ENCODE measurements around the gene CCNJL.
"Not testable (repeated sequence)": the region's sequence is repeated elsewhere in the genome, so short reads cannot be mapped to it uniquely, and the experiment has no call there.

The CCNJL gene

GRCh38 chr5:160349249-160349934, 37.0 kb upstream of the CCNJL start:
- DNase-seq (ENCODE audit: low read depth in 2 of 2): no peak
- TF ChIP-seq CTCF (IDR thresholded peaks at IDR 0.05; ENCODE audit: low read depth, low read length): no peak
- H3K4me3 ChIP-seq (replicated peaks in 1 of 2; ENCODE audit: low read depth in 2 of 2, low read length in 2 of 2): no peak overlapping the region

GRCh38 chr5:160348080-160348479, 35.7 kb upstream of the CCNJL start:
- no peak for DNase-seq (ENCODE audit: low read depth in 2 of 2)
- TF ChIP-seq CTCF (IDR thresholded peaks at IDR 0.05; ENCODE audit: low read depth, low read length): no peak
- no peak overlapping the region for H3K4me3 ChIP-seq (replicated peaks in 1 of 2; ENCODE audit: low read depth in 2 of 2, low read length in 2 of 2)

GRCh38 chr5:160347448-160347847, 35.1 kb upstream of the CCNJL start:
- TF ChIP-seq CTCF (IDR thresholded peaks at IDR 0.05; ENCODE audit: low read depth, low read length): no peak
- no peak overlapping the region for H3K4me3 ChIP-seq (replicated peaks in 1 of 2; ENCODE audit: low read depth in 2 of 2, low read length in 2 of 2)
- no peak for DNase-seq (ENCODE audit: low read depth in 2 of 2)

GRCh38 chr5:160342413-160342941, 30.1 kb upstream of the CCNJL start:
- no peak for TF ChIP-seq CTCF (IDR thresholded peaks at IDR 0.05; ENCODE audit: low read depth, low read length)
- H3K4me3 ChIP-seq (replicated peaks in 1 of 2; ENCODE audit: low read depth in 2 of 2, low read length in 2 of 2): no peak overlapping the region
- DNase-seq (ENCODE audit: low read depth in 2 of 2): peak; percentile 7 to 36

GRCh38 chr5:160341309-160341870, 29.0 kb upstream of the CCNJL start:
- H3K4me3 ChIP-seq (replicated peaks in 1 of 2; ENCODE audit: low read depth in 2 of 2, low read length in 2 of 2): no peak overlapping the region
- no peak for DNase-seq (ENCODE audit: low read depth in 2 of 2)
- TF ChIP-seq CTCF (IDR thresholded peaks at IDR 0.05; ENCODE audit: low read depth, low read length): no peak

- not testable (repeated sequence) for H3K4me3 ChIP-seq (replicated peaks in 1 of 2; ENCODE audit: low read depth in 2 of 2, low read length in 2 of 2); DNase-seq (ENCODE audit: low read depth in 2 of 2)
These were observed 28.1 kb upstream of the CCNJL start for GRCh38 chr5:160340513-160340912.

- no peak overlapping the region for H3K4me3 ChIP-seq (replicated peaks in 1 of 2; ENCODE audit: low read depth in 2 of 2, low read length in 2 of 2)
- TF ChIP-seq CTCF (IDR thresholded peaks at IDR 0.05; ENCODE audit: low read depth, low read length): no peak
- DNase-seq (ENCODE audit: low read depth in 2 of 2): no peak
These were observed 27.2 kb upstream of the CCNJL start for GRCh38 chr5:160339406-160340130.

- DNase-seq (ENCODE audit: low read depth in 2 of 2): not testable (repeated sequence)
These were observed 22.4 kb upstream of the CCNJL start for GRCh38 chr5:160334716-160335115.

More at GRCh38 chr5:160334716-160335115, 22.4 kb upstream of the CCNJL start:
- H3K4me3 ChIP-seq (replicated peaks in 1 of 2; ENCODE audit: low read depth in 2 of 2, low read length in 2 of 2): not testable (repeated sequence)
